Cortex of kidney (tissue), 1 donor: ENCODE measurements around the gene KIF19.

Experiments
- DNase-seq: peaks from one replicate; lab custom pipeline; 2025; lab: John Stamatoyannopoulos, UW

KIF19 gene

GRCh38 chr17:74340470-74341023, 14.5 kb downstream of the KIF19 start:
- no peak for DNase-seq

DNA sequence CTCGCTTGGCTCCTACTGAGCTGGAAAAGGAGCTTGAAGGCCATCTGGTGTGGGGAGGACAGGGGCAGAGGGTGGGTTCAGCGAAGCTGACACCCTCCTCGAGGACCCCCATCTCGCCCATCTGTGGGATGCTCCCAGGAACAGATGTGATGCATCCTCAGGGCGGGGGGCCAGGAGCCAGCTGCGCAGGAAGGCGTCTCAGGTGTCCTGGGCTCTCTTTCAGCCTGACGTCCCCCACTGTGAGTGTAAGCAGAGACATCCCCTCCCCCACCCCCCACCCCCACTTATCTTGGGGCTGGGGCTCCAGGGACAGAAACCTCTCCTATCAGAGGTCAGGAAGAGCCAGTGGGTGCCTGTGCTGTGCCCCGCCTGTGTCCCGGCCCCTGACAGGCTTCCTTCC, 16.2 kb downstream of the KIF19 start:
- no peak for DNase-seq

DNA sequence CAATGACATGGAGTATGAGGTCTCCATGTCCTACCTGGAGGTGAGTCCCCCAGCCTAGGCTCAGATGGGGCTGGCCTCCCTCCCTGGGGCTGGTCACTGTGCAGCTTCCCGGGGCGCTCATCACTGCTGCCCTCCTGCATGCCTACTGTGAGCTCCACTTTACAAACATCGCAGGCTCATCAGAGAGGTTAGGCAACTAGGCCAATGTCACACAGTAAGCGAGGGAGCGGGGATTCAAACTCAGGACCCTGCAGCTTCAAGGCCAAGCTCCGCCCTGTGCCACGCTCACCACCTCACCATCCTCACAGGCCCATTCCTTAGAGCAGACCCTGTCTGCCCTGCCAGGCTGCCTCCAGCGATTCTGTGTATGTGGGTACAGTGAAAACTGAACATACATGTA, 17.1 kb downstream of the KIF19 start:
- no peak for DNase-seq

DNA sequence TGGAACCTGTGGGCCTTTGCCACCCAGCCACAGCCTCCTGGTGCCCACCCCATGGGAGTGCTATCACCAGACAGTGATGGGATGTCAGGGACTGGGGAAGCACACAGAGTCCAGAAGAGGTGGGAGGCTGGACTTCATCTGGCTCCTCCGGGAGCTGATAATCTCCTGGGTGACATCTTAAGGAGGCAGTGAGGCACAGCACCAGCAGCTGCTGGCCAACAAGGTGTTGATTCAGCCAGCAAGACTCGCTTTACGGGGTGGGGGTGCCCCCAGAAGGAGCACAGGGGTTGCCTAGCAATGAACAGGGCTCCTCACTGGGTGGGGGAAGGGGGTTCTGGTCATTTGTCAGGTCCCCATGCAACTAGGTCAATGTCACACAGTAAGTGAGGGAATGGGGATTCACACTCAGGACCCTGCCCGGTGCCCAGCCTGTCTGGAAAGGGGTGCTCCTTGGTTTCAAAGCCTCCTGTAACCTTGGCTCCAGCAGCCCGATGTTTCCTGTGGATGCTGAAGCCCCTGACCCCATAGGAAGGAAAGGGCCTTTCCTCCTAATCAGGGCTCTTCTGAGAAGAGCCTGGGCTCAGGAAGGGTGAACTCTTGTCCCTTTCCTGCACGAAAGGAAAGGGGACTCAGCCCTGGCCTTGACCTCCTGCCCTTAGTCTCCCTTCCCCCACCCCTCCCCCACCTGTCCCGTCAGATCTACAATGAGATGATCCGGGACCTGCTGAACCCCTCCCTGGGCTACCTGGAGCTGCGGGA, 17.7 kb downstream of the KIF19 start:
- DNase-seq, result no peak

DNA sequence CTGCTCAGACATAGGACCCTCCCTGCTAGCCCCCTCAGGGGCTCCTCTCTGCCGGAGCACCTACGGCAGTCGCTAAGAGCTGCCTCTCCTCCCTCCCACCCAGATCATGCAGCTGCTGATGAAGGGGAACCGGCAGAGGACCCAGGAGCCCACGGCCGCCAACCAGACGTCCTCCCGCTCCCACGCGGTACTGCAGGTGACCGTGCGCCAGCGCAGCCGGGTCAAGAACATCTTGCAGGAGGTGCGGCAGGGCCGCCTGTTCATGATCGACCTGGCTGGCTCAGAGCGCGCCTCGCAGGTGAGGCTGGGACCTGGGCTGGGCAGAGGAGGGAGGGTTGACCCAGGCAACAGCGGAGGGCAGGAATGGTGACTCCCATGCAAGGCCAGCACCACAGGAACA, 18.6 kb downstream of the KIF19 start:
- no peak for DNase-seq

- DNase-seq, result no peak
These were observed 19.6 kb downstream of the KIF19 start for GRCh38 chr17:74345433-74346241.

DNA sequence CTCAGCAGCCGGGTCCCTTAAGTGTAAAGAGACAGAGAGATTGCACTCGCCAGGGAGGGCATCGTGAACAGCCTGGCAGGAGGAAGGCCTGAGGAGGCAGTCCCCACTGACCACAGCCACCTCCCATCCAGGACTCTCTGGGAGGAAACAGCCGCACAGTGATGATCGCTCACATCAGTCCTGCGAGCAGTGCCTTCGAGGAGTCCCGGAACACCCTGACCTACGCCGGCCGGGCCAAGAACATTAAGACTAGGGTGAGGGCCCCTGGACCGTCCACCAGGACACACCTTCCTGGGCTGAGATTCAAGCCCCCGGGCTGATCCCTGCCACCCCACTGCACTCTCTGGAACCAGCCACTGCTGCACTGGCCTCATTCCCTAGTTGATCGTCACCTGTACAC, 21.6 kb downstream of the KIF19 start:
- no peak for DNase-seq

GRCh38 chr17:74349120-74349519, 23.1 kb downstream of the KIF19 start:
- no peak for DNase-seq

GRCh38 chr17:74350486-74350885, 24.5 kb downstream of the KIF19 start:
- DNase-seq, result no peak

- no peak for DNase-seq
These were observed 25.7 kb downstream of the KIF19 start for GRCh38 chr17:74351552-74352210.

DNA sequence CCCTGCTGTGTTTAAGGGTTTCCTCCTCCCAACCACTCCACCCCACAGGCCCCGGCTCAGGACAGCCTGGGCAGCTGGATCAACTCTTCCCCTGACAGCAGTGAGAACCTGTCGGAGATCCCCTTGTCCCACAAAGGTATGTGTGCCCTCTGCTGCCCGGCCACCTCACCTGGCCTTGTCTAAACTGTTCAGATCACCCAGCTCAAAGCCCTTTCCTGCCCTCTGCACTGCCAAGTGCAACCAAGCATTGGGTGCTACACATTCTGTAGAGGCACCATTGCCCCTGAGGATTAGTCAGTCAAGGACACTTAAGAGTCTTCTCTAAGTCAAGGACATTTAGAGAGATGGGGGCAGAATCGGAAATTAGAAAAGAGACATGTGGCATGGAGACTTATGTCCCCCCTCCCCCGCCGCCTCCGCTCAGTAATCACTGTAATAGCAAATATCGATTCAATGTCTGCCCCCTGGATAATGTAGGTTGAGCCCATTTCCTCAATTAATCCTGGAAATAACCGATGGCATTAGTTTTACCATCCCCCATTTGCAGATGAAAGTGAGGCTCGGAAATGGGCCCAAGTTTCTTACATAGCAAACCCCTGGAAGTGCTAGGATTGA, 27.5 kb downstream of the KIF19 start:
- DNase-seq, result no peak

- no peak for DNase-seq
These were observed 28.1 kb downstream of the KIF19 start for GRCh38 chr17:74354123-74354522.

DNA sequence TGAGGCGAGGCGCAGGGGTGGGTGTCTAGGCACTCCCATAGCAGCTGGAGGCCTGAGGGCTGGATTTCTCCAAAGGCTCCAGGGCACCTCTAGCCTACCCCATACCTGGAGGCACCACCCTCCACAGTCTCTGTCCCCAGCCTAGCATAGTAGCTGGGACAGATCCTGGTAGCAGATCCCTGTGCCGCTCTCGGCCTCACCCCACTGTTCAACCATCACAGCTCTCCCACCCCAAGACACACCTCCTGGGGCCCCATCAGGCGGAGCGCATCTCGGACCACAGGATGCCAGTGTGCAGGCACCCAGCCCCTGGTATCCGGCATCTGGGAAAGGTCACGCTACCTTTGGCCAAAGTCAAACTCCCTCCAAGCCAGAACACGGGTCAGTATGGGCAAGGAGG, 28.5 kb downstream of the KIF19 start:
- no peak for DNase-seq

DNA sequence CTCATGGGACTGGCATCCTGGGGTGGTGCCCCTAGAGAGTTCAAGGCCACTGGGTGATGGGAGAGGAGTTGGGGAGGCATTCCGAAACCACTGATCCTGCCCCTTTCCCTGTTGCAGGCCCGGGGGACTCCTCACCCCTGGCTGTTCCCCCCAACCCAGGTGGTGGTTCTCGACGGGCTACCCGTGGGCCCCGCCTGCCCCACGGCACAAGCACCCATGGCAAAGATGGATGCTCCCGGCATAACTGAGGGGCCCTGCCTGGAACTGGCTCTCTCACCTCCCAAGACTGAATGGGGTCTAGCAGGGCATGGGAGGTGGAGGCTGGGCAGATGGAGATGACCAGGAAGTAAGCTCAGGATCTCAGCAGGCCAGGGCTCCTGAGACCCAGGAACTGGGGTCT, 29.0 kb downstream of the KIF19 start:
- DNase-seq, result no peak

- DNase-seq, result no peak
These were observed 30.8 kb downstream of the KIF19 start for GRCh38 chr17:74356646-74357465.

GRCh38 chr17:74357466-74357809, 31.4 kb downstream of the KIF19 start:
- DNase-seq, result no peak

- DNase-seq, result no peak
These were observed 32.7 kb downstream of the KIF19 start for GRCh38 chr17:74358697-74359096.

GRCh38 chr17:74359916-74360315, 33.9 kb downstream of the KIF19 start:
- DNase-seq, result no peak

DNA sequence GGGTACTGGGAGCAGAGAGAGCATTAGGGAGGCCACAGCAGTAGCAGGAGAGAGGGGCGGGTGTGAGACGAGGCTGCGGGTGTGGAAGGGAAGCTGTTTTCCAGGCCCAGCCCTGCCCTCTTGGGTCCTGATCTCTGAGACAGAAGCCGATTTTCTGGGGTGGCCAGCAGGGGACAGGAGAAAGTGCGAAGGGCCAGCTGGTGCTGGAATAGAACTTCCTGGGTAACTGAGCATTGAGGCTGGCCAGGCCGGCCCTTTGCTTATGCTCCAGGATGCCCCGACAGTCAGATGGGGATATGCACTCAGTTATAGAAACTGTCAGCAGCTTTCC, 34.8 kb downstream of the KIF19 start:
- no peak for DNase-seq

DNA sequence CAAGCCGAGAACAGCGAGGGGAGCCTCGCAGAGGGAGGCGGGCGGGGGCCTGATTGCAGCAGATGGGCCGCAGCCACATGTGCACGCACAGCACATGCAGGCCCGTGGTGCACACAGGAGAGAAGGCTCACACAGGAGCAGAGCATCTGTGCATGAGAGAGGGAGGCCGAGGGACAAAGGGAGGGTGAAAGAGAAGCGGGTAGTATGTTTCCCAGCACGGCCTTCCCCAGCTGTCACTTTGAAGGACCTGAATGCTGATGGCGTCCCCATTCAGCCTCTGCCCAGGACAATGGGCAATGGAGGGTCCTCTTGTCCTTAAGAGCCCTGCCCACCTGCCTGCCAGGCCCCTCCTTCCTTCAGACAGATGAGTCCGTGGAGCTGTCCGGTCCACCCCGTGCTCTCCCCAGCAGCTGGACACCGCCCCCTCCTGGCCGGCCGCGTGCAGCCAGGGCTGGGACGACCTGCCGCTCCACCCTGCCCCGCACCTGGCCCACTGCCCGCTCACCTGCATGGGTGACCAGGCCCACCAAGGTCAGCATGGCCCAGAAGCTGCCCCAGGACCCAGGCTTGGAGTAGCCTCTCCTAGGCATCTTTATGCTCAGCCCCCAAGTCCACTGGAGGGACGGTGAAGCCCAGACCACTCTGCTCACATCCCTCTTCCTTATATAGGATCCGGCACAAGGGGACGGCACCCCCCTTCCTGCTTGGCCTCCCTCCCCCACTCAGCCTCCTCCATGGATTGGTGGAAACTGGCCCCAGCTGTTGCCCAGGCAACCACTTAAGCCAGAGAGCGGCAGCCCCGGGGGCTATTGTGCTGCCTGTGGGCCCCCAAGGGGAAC, 35.4 kb downstream of the KIF19 start, which contains the start of gene BTBD17:
BTBD17 (minus strand) TSS at position 639 of the 839 bp plus-strand sequence; CDS start at position 590, 49 bp downstream.
- DNase-seq, result no peak

- DNase-seq, result no peak
These were observed 36.0 kb downstream of the KIF19 start for GRCh38 chr17:74362069-74362405.
